ENCODE results near the gene GDPD1.

- TF ChIP-seq POLR2A (IDR thresholded peaks at IDR 0.05; ENCODE audit: low read depth, low read length) (no peak), POLR2AphosphoS5 (IDR thresholded peaks at IDR 0.05; ENCODE audit: low read depth, low read length) (no peak)
These were observed 58.1 kb downstream of the GDPD1 start for GRCh38 chr17:59278406-59278805.

Measured in GM12892 (cell line).